Measurements from ENCODE around the gene TMEM74B.

GRCh38 chr20:1130847-1131246, 53.9 kb downstream of the TMEM74B start:
- no peak for TF ChIP-seq EZH2 (IDR thresholded peaks at IDR 0.05; ENCODE audit: borderline replicate concordance, insufficient read depth, low read depth, low read length, poor library complexity, severe bottlenecking)
- TF ChIP-seq CTCF (IDR thresholded peaks at IDR 0.05): no peak
